Esophagus squamous epithelium (tissue), 4 donors: ENCODE results near the gene TRIP4.

ENCODE experiments used
- POLR2A ChIP-seq, 4 donors: fragments of 450-650 bp; IDR thresholded peaks; one replicate each; pipeline ENCODE4 v1.6.1; 2017; ENCODE audit warnings: antibody characterized with exemption in 4 of 4, mild to moderate bottlenecking in 4 of 4, moderate library complexity in 3 of 4
- TF ChIP-seq, protein P1 (sequence below), 6 experiments: fragments of 450-650 bp in 4 of 6; fragments of 200-600 bp in 2 of 6; sonication (generic) in 2 of 6; IDR thresholded peaks; one replicate each; pipeline ENCODE4 v1.5.1; 2016 to 2019; ENCODE audit warnings: antibody characterized with exemption in 6 of 6, mild to moderate bottlenecking in 4 of 6, moderate library complexity in 4 of 6

DNA sequence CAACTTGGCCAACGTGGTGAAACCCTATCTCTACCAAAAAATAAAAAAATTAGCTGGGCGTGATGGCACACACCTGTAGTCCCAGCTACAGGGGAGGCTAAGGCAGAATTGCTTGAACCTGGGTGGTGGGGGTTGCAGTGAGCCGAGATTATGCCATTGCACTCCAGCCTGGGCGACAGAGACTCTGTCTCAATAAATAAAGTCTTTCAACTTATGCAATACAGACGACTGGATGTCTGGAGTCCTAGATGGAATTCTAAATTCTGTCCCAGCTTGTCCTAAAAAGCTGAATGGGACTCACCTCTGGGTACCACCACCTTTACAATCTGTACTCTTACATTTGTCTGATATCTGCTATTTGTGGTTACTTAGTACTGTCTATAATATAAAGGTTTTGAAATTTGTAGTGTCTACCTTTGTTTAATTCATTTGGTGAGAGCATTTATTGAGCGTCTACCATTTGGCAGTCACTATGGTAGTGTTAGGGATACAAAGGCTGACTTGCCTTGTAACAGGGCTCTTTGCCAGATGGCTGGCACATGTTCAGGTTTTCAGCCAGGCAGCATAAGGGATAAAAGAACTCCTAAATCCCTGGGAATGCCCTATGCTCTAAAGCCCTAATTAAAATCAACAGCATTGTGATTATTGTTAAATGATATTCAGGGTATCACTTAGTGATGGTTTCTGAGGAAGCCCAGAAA is 65.5 kb downstream of the TRIP4 start:
- TF ChIP-seq POLR2A (IDR thresholded peaks at IDR 0.05): no peak
- TF ChIP-seq, protein P1, sequence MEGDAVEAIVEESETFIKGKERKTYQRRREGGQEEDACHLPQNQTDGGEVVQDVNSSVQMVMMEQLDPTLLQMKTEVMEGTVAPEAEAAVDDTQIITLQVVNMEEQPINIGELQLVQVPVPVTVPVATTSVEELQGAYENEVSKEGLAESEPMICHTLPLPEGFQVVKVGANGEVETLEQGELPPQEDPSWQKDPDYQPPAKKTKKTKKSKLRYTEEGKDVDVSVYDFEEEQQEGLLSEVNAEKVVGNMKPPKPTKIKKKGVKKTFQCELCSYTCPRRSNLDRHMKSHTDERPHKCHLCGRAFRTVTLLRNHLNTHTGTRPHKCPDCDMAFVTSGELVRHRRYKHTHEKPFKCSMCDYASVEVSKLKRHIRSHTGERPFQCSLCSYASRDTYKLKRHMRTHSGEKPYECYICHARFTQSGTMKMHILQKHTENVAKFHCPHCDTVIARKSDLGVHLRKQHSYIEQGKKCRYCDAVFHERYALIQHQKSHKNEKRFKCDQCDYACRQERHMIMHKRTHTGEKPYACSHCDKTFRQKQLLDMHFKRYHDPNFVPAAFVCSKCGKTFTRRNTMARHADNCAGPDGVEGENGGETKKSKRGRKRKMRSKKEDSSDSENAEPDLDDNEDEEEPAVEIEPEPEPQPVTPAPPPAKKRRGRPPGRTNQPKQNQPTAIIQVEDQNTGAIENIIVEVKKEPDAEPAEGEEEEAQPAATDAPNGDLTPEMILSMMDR (IDR thresholded peaks at IDR 0.05): no peak
